ENCODE results near the gene MATR3. TPM values are rescaled to one million over a fixed set of nuclear protein-coding genes. Genes with fewer than 3 reads are reported as not detected.
A peak's percentile ranks its signal among the peaks of the same experiment; 100 is the strongest.

MATR3 gene
- total and polyA plus RNA-seq, 10 of the 15 experiments (the other 5 are each of a cell fraction or from before 2014, with no cell fraction given), result 134 to 401 (median 221) TPM

GRCh38 chr5:139251281-139251687 lies 42.3 kb upstream of the MATR3 start (continued):
- TF ChIP-seq, protein P1, sequence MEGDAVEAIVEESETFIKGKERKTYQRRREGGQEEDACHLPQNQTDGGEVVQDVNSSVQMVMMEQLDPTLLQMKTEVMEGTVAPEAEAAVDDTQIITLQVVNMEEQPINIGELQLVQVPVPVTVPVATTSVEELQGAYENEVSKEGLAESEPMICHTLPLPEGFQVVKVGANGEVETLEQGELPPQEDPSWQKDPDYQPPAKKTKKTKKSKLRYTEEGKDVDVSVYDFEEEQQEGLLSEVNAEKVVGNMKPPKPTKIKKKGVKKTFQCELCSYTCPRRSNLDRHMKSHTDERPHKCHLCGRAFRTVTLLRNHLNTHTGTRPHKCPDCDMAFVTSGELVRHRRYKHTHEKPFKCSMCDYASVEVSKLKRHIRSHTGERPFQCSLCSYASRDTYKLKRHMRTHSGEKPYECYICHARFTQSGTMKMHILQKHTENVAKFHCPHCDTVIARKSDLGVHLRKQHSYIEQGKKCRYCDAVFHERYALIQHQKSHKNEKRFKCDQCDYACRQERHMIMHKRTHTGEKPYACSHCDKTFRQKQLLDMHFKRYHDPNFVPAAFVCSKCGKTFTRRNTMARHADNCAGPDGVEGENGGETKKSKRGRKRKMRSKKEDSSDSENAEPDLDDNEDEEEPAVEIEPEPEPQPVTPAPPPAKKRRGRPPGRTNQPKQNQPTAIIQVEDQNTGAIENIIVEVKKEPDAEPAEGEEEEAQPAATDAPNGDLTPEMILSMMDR (IDR thresholded peaks at IDR 0.05 in 2 of 3, conservative IDR thresholded peaks at IDR 0.05 in 1 of 3; ENCODE audit: control insufficient read depth in 2 of 3, extremely low read depth in 1 of 3, insufficient read depth in 1 of 3, low read depth in 3 of 3, low read length in 3 of 3), result peak; percentile 65 to 78 (median 68)
- TF ChIP-seq, protein P2, sequence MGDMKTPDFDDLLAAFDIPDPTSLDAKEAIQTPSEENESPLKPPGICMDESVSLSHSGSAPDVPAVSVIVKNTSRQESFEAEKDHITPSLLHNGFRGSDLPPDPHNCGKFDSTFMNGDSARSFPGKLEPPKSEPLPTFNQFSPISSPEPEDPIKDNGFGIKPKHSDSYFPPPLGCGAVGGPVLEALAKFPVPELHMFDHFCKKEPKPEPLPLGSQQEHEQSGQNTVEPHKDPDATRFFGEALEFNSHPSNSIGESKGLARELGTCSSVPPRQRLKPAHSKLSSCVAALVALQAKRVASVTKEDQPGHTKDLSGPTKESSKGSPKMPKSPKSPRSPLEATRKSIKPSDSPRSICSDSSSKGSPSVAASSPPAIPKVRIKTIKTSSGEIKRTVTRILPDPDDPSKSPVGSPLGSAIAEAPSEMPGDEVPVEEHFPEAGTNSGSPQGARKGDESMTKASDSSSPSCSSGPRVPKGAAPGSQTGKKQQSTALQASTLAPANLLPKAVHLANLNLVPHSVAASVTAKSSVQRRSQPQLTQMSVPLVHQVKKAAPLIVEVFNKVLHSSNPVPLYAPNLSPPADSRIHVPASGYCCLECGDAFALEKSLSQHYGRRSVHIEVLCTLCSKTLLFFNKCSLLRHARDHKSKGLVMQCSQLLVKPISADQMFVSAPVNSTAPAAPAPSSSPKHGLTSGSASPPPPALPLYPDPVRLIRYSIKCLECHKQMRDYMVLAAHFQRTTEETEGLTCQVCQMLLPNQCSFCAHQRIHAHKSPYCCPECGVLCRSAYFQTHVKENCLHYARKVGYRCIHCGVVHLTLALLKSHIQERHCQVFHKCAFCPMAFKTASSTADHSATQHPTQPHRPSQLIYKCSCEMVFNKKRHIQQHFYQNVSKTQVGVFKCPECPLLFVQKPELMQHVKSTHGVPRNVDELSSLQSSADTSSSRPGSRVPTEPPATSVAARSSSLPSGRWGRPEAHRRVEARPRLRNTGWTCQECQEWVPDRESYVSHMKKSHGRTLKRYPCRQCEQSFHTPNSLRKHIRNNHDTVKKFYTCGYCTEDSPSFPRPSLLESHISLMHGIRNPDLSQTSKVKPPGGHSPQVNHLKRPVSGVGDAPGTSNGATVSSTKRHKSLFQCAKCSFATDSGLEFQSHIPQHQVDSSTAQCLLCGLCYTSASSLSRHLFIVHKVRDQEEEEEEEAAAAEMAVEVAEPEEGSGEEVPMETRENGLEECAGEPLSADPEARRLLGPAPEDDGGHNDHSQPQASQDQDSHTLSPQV (IDR thresholded peaks at IDR 0.05), result no peak
- TF ChIP-seq SMAD5 (IDR thresholded peaks at IDR 0.05; ENCODE audit: low read depth), result no peak
- no peak for TF ChIP-seq SIN3A (IDR thresholded peaks at IDR 0.05; ENCODE audit: low read depth, low read length)
- peak; percentile 68 for TF ChIP-seq RAD21 (IDR thresholded peaks at IDR 0.05; ENCODE audit: insufficient read depth, low read depth, low read length)
- TF ChIP-seq PAX5 (IDR thresholded peaks at IDR 0.05; ENCODE audit: borderline replicate concordance, low read depth, low read length), result no peak
- no peak for TF ChIP-seq NRF1 (conservative IDR thresholded peaks at IDR 0.05; ENCODE audit: low read depth, low read length)
- TF ChIP-seq NFXL1 (IDR thresholded peaks at IDR 0.05; ENCODE audit: borderline replicate concordance), result no peak
- no peak for TF ChIP-seq TAF1 (IDR thresholded peaks at IDR 0.05; ENCODE audit: borderline replicate concordance, low read depth, low read length)
- TF ChIP-seq NR2C2 (IDR thresholded peaks at IDR 0.05; ENCODE audit: borderline replicate concordance, control insufficient read depth, insufficient read length, low read depth), result no peak
- no peak for TF ChIP-seq ATF3 (IDR thresholded peaks at IDR 0.05; ENCODE audit: borderline replicate concordance, extremely low read depth, low read depth, low read length)
- no peak for TF ChIP-seq ZSCAN29 (IDR thresholded peaks at IDR 0.05)
- no peak for TF ChIP-seq POLR2A (IDR thresholded peaks at IDR 0.05; ENCODE audit: low read depth, low read length)
- TF ChIP-seq, protein P3, sequence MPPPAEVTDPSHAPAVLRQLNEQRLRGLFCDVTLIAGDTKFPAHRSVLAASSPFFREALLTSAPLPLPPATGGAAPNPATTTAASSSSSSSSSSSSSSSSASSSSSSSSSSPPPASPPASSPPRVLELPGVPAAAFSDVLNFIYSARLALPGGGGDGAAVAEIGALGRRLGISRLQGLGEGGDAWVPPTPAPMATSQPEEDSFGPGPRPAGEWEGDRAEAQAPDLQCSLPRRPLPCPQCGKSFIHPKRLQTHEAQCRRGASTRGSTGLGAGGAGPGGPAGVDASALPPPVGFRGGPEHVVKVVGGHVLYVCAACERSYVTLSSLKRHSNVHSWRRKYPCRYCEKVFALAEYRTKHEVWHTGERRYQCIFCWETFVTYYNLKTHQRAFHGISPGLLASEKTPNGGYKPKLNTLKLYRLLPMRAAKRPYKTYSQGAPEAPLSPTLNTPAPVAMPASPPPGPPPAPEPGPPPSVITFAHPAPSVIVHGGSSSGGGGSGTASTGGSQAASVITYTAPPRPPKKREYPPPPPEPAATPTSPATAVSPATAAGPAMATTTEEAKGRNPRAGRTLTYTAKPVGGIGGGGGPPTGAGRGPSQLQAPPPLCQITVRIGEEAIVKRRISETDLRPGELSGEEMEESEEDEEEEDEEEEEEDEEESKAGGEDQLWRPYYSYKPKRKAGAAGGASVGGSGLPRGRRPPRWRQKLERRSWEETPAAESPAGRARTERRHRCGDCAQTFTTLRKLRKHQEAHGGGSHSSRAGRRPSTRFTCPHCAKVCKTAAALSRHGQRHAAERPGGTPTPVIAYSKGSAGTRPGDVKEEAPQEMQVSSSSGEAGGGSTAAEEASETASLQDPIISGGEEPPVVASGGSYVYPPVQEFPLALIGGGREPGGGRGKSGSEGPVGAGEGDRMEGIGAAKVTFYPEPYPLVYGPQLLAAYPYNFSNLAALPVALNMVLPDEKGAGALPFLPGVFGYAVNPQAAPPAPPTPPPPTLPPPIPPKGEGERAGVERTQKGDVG (CRISPR knock-in tag; IDR thresholded peaks at IDR 0.05), result no peak
- no peak for TF ChIP-seq TCF12 (IDR thresholded peaks at IDR 0.05; ENCODE audit: low read depth, low read length)
- TF ChIP-seq, protein P4, sequence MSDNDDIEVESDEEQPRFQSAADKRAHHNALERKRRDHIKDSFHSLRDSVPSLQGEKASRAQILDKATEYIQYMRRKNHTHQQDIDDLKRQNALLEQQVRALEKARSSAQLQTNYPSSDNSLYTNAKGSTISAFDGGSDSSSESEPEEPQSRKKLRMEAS (IDR thresholded peaks at IDR 0.05; ENCODE audit: low read depth, low read length), result no peak
